Astrocyte of the cerebellum (primary cell): ENCODE results near the gene ANKHD1.

Experiments
- DNase-seq: peaks from one replicate; pipeline ENCODE4 v3.0.0-alpha.2; 2011; ENCODE audit warnings: low read depth
- H3K4me3 ChIP-seq: 2 replicates; pipeline ENCODE4 v1.5.1; 2011; ENCODE audit warnings: mild to moderate bottlenecking, low read depth, low read length, moderate library complexity
- in situ Hi-C: cut with HindIII; loops from 2 replicates; pipeline ENCODE4 v1.10.0; 2017; ENCODE audit warnings: low sequenced_read_pairs
- TF ChIP-seq, protein P1 (sequence below): IDR thresholded peaks from 2 replicates; pipeline ENCODE4 v1.5.1; 2012; ENCODE audit warnings: low read length, low read depth, moderate library complexity, mild to moderate bottlenecking; ENCODE audit errors: missing control alignments

The ANKHD1 gene

DNA sequence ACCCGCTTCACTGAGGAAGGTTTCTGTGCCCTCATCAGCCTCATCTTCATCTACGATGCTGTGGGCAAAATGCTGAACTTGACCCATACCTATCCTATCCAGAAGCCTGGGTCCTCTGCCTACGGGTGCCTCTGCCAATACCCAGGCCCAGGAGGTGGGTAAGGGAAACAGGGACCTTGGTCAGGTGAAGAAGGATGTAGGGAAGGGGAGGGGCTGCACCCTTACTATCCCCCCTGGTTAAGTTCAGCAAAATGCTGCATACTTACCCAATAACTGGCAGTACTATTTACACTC is 37.2 kb upstream of the ANKHD1 start:
- in situ Hi-C loops: no loop called here
- TF ChIP-seq, protein P1, sequence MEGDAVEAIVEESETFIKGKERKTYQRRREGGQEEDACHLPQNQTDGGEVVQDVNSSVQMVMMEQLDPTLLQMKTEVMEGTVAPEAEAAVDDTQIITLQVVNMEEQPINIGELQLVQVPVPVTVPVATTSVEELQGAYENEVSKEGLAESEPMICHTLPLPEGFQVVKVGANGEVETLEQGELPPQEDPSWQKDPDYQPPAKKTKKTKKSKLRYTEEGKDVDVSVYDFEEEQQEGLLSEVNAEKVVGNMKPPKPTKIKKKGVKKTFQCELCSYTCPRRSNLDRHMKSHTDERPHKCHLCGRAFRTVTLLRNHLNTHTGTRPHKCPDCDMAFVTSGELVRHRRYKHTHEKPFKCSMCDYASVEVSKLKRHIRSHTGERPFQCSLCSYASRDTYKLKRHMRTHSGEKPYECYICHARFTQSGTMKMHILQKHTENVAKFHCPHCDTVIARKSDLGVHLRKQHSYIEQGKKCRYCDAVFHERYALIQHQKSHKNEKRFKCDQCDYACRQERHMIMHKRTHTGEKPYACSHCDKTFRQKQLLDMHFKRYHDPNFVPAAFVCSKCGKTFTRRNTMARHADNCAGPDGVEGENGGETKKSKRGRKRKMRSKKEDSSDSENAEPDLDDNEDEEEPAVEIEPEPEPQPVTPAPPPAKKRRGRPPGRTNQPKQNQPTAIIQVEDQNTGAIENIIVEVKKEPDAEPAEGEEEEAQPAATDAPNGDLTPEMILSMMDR: no peak
- DNase-seq: no peak
- H3K4me3 ChIP-seq: no peak overlapping the region

DNA sequence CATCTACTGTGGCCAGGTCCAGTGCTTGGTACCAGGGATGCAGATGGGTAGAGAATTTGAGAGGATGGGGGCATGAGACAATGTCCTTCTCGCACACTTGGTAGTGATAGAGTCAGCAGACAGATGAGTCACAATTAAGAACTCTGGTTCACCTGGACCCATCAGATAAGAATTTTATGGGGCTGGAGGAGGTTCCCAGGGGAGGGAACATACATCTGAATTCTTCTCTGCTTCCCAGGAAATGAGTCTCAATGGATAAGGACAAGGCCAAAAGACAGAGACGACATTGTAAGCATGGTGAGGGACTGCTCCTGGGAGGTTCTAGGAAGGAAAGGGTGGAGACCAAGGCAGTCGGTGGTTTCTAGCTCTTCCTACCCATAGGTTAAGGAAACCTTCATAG is 36.4 kb upstream of the ANKHD1 start:
- no peak overlapping the region for H3K4me3 ChIP-seq
- TF ChIP-seq, protein P1: no peak
- in situ Hi-C loops: no loop called here
- DNase-seq: no peak

DNA sequence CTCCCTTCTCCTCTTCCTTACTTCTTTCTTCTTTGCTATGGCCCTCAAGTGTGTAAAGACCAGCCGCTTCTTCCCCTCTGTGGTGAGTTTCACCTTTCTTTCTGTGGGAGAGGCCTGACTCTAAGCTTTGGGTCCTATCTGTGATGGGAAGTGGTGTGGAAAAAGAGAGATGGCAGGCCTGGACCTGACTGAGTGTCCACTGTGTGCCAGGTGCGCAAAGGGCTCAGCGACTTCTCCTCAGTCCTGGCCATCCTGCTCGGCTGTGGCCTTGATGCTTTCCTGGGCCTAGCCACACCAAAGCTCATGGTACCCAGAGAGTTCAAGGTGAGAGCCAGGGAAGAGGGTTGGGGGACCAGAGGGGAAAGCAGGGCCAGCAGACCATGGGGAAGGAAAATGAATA is 35.7 kb upstream of the ANKHD1 start:
- in situ Hi-C loops: no loop called here
- no peak for DNase-seq
- no peak overlapping the region for H3K4me3 ChIP-seq
- TF ChIP-seq, protein P1: no peak

DNA sequence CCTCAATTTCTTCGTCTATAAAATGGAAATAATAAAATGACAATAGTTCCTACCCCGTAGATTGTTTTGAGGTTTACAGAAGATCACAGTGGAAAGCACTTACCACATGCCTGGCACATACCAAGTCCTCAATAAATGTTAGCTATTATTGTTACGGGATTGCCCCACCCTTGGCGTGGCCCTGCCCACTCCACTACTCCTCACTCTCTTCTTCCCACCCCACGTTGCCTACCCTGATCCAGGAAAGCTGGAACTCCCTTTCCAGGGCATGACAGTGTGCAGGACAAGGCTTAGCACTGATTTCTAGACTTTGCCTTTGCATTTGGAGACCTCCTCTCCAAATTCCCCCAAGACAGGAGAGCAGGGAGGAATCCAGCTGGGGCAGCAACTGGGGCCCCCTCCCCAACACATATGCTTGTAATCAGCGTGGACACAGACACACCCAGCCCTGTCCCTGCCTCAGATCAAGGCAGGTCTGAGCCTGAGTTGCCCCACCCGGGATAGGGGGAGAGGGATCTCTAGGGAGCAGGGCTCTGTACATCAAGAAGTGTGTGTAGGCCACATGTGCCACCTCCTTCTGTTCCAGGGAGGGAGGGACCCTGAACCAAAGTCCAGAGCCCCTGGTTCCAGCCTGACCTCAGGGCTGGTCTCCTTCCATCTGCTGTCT is 34.9 kb upstream of the ANKHD1 start:
- in situ Hi-C loops: no loop called here
- no peak for DNase-seq
- H3K4me3 ChIP-seq: no peak overlapping the region
- TF ChIP-seq, protein P1: no peak

DNA sequence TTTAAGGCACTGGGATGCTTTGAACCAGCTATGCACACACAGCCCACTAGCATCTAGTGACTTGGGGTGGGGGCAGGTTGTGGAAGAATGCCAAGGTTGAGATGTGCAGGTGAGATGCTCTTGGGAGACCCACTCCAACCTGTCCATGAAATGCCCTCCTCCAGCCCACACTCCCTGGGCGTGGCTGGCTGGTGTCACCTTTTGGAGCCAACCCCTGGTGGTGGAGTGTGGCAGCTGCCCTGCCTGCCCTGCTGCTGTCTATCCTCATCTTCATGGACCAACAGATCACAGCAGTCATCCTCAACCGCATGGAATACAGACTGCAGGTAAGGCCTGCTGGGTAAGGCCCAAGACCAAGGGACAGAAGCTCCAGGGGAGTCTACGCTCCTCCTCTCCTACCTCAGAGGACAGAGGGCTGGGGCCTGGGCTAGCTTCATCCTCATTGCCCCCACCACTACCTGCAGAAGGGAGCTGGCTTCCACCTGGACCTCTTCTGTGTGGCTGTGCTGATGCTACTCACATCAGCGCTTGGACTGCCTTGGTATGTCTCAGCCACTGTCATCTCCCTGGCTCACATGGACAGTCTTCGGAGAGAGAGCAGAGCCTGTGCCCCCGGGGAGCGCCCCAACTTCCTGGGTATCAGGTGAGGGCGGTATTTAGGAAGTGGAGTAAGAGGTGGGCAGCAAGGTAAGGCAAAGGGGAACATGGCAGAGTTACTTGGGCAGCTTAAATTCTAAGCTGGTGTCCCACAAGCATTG is 34.2 kb upstream of the ANKHD1 start:
- in situ Hi-C loops: no loop called here
- TF ChIP-seq, protein P1: no peak
- no peak overlapping the region for H3K4me3 ChIP-seq
- DNase-seq: no peak

DNA sequence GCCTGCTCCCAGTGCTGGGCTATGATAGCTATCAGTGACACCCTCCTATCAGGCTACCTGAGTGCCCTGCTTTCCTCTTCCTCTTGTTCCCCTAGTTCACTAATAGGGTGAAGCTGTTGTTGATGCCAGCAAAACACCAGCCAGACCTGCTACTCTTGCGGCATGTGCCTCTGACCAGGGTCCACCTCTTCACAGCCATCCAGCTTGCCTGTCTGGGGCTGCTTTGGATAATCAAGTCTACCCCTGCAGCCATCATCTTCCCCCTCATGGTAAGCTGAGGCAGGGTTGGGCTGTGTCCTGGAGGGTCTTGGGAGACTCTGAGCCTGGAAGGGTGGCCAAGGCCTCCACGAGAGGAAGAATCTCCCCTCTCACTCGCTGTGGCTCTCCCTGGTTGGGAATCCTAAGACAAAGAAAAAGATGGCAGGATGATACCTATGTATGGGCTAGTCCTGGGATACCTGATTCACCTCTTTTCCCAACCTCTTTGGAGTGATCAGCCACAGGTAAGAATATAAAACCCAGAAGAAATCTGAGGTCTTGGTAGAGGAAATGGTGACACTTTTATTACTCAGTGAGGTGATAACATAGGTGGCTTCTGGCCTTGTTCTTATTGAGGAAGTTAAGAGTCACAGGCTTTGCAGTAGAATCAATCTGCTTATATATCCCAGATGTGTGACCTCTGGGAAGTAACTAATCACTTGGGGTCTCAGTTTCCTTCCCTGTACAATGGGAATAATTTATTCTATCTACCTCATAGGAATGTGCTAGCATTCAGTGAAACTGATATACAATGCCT is 30.1 kb upstream of the ANKHD1 start:
- DNase-seq: no peak
- TF ChIP-seq, protein P1: no peak
- in situ Hi-C loops: no loop called here
- no peak overlapping the region for H3K4me3 ChIP-seq
